WTC11 (cell line): ENCODE results near the gene SAXO2. TPM values are rescaled to one million over a fixed set of nuclear protein-coding genes. Genes with fewer than 3 reads are reported as not detected.
"Not testable (repeated sequence)": the region's sequence is repeated elsewhere in the genome, so short reads cannot be mapped to it uniquely, and the experiment has no call there.

Source experiments
- ATAC-seq: fragments of 200-7000 bp; cut with Tn5 transposase; 2 replicates; pipeline ENCODE4 v1.10.0; 2021; ENCODE audit warnings: mild to moderate bottlenecking, moderate library complexity
- CTCF ChIA-PET: fragments of 300-600 bp; sonication (Branson Sonifier 250); formaldehyde crosslinking; loops from one replicate; lab custom pipeline; 2021; ENCODE audit warnings: antibody characterized with exemption; lab: Charles Lee
- POLR2A ChIA-PET: fragments of 350-600 bp; sonication (Branson Sonifier 250); formaldehyde crosslinking; loops from one replicate; lab custom pipeline; 2021; ENCODE audit warnings: antibody characterized with exemption; lab: Charles Lee
- DNase-seq: peaks from one replicate; pipeline ENCODE4 v3.0.0; 2021; ENCODE audit warnings: low spot score
- H3K27ac Mint-ChIP-seq: 2 replicates; pipeline ENCODE4 v1.8.0; 2021; ENCODE audit warnings: mixed read lengths
- H3K27me3 Mint-ChIP-seq: 2 replicates; pipeline ENCODE4 v1.8.0; 2021; ENCODE audit warnings: low read depth, mild to moderate bottlenecking, moderate library complexity, mixed read lengths
- H3K36me3 Mint-ChIP-seq: 2 replicates; pipeline ENCODE4 v1.8.0; 2021; ENCODE audit warnings: mixed read lengths
- H3K4me1 Mint-ChIP-seq: 2 replicates; pipeline ENCODE4 v1.8.0; 2022; ENCODE audit warnings: mixed read lengths
- H3K4me3 Mint-ChIP-seq: 2 replicates; pipeline ENCODE4 v1.8.0; 2021; ENCODE audit warnings: mild to moderate bottlenecking, moderate library complexity, mixed read lengths
- H3K9me3 Mint-ChIP-seq: 2 replicates; pipeline ENCODE4 v1.8.0; 2021; ENCODE audit warnings: mixed read lengths
- AFF4 ChIP-seq: sonication (generic); formaldehyde crosslinking; IDR thresholded peaks from 2 replicates; pipeline ENCODE4 v1.8.1; 2023; ENCODE audit warnings: mild to moderate bottlenecking, missing genetic modification reagents, borderline replicate concordance
- ELF4 ChIP-seq: sonication (generic); formaldehyde crosslinking; IDR thresholded peaks from 2 replicates; pipeline ENCODE4 v1.8.1; 2022; ENCODE audit warnings: low read depth, mild to moderate bottlenecking, moderate library complexity, missing genetic modification reagents
- ESRRA ChIP-seq: sonication (generic); formaldehyde crosslinking; IDR thresholded peaks from 2 replicates; pipeline ENCODE4 v1.8.1; 2022; ENCODE audit warnings: mild to moderate bottlenecking, missing genetic modification reagents, borderline replicate concordance
- IRF2 ChIP-seq: sonication (generic); formaldehyde crosslinking; IDR thresholded peaks from 2 replicates; pipeline ENCODE4 v1.8.0; 2022; ENCODE audit warnings: low read depth, missing genetic modification reagents, borderline replicate concordance
- OVOL2 ChIP-seq: fragments of 250-450 bp; sonication (Bioruptor Pico); IDR thresholded peaks from 2 replicates; pipeline ENCODE4 v1.9.0; 2021; ENCODE audit warnings: mild to moderate bottlenecking, borderline replicate concordance
- RORB ChIP-seq: fragments of 250-450 bp; sonication (Bioruptor Pico); IDR thresholded peaks from 2 replicates; pipeline ENCODE4 v1.9.0; 2021; ENCODE audit warnings: mild to moderate bottlenecking
- SMAD4 ChIP-seq: sonication (generic); formaldehyde crosslinking; IDR thresholded peaks from 2 replicates; pipeline ENCODE4 v1.8.0; 2022; ENCODE audit warnings: mild to moderate bottlenecking, missing genetic modification reagents
- USF1 ChIP-seq: sonication (generic); formaldehyde crosslinking; IDR thresholded peaks from 2 replicates; pipeline ENCODE4 v1.8.0; 2022; ENCODE audit warnings: mild to moderate bottlenecking, missing genetic modification reagents
- ZMAT4 ChIP-seq: fragments of 250-450 bp; sonication (Bioruptor Pico); IDR thresholded peaks from 2 replicates; pipeline ENCODE4 v1.9.0; 2021; ENCODE audit warnings: mild to moderate bottlenecking
- ZNF121 ChIP-seq: sonication (generic); formaldehyde crosslinking; IDR thresholded peaks from 2 replicates; pipeline ENCODE4 v1.8.0; 2023; ENCODE audit warnings: missing genetic modification reagents
- ZNF232 ChIP-seq: sonication (generic); formaldehyde crosslinking; IDR thresholded peaks from 2 replicates; pipeline ENCODE4 v1.8.0; 2022; ENCODE audit warnings: mild to moderate bottlenecking, missing genetic modification reagents
- total RNA-seq: library from RNA; stranded (reverse); gene quantifications from 3 replicates; pipeline ENCODE4 v1.2.3, GENCODE V29; 2021
- TF ChIP-seq, protein P1 (sequence below): sonication (generic); formaldehyde crosslinking; IDR thresholded peaks from 2 replicates; pipeline ENCODE4 v1.8.1; 2022; ENCODE audit warnings: mild to moderate bottlenecking, missing genetic modification reagents, moderate library complexity, borderline replicate concordance
- TF ChIP-seq, protein P2 (sequence below): sonication (generic); formaldehyde crosslinking; IDR thresholded peaks from 2 replicates; pipeline ENCODE4 v1.8.1; 2023; ENCODE audit warnings: mild to moderate bottlenecking, moderate library complexity, missing genetic modification reagents
- TF ChIP-seq, protein P3 (sequence below): sonication (generic); formaldehyde crosslinking; IDR thresholded peaks from 2 replicates; pipeline ENCODE4 v1.8.1; 2023; ENCODE audit warnings: mild to moderate bottlenecking, missing genetic modification reagents, moderate library complexity
- TF ChIP-seq, protein P4 (sequence below): sonication (generic); formaldehyde crosslinking; IDR thresholded peaks from 2 replicates; pipeline ENCODE4 v1.8.1; 2022; ENCODE audit warnings: missing genetic modification reagents, borderline replicate concordance
- TF ChIP-seq, protein P5 (sequence below): sonication (generic); formaldehyde crosslinking; IDR thresholded peaks from 2 replicates; pipeline ENCODE4 v1.8.0; 2022; ENCODE audit warnings: missing genetic modification reagents

Gene SAXO2
- total RNA-seq, 1 experiment from 2014 or later = 2.7 TPM

DNA sequence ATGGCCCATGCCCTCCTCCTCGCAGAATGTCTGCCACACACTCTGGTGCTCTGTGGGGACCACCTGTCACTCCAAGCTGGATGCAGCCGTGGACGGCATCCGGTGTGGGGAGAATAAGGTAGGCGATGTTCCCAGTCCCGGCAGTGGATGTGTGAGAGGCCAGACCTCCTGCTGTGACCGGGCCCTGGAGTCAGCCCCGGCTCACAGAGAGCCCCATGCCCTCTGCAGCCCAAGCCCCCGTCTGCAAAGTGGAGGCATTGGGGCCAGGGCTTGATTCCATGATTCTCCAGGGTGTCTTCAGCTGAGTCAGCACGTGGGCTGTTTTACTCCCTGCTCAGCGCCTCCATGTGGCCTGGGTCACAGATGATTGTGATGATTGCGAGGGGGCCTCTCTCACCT, 54.5 kb downstream of the SAXO2 start:
- CTCF ChIA-PET = no interaction called here
- H3K4me3 Mint-ChIP-seq = no peak overlapping the region
- POLR2A ChIA-PET = no interaction called here
- no peak for DNase-seq
- TF ChIP-seq ZNF232 (CRISPR knock-in tag) (no peak), ESRRA (no peak), ZMAT4 (no peak), ELF4 (no peak), SMAD4 (CRISPR knock-in tag) (no peak), OVOL2 (CRISPR knock-in tag) (no peak), AFF4 (CRISPR knock-in tag) (no peak), USF1 (CRISPR knock-in tag) (no peak), RORB (CRISPR knock-in tag) (no peak), ZNF121 (CRISPR knock-in tag) (no peak), IRF2 (CRISPR knock-in tag) (no peak)
- TF ChIP-seq, protein P1, sequence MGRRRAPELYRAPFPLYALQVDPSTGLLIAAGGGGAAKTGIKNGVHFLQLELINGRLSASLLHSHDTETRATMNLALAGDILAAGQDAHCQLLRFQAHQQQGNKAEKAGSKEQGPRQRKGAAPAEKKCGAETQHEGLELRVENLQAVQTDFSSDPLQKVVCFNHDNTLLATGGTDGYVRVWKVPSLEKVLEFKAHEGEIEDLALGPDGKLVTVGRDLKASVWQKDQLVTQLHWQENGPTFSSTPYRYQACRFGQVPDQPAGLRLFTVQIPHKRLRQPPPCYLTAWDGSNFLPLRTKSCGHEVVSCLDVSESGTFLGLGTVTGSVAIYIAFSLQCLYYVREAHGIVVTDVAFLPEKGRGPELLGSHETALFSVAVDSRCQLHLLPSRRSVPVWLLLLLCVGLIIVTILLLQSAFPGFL (CRISPR knock-in tag) = no peak
- TF ChIP-seq, protein P2, sequence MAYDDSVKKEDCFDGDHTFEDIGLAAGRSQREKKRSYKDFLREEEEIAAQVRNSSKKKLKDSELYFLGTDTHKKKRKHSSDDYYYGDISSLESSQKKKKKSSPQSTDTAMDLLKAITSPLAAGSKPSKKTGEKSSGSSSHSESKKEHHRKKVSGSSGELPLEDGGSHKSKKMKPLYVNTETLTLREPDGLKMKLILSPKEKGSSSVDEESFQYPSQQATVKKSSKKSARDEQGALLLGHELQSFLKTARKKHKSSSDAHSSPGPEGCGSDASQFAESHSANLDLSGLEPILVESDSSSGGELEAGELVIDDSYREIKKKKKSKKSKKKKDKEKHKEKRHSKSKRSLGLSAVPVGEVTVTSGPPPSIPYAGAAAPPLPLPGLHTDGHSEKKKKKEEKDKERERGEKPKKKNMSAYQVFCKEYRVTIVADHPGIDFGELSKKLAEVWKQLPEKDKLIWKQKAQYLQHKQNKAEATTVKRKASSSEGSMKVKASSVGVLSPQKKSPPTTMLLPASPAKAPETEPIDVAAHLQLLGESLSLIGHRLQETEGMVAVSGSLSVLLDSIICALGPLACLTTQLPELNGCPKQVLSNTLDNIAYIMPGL (CRISPR knock-in tag) = no peak
- TF ChIP-seq, protein P3, sequence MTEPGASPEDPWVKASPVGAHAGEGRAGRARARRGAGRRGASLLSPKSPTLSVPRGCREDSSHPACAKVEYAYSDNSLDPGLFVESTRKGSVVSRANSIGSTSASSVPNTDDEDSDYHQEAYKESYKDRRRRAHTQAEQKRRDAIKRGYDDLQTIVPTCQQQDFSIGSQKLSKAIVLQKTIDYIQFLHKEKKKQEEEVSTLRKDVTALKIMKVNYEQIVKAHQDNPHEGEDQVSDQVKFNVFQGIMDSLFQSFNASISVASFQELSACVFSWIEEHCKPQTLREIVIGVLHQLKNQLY (CRISPR knock-in tag) = no peak
- TF ChIP-seq, protein P4, sequence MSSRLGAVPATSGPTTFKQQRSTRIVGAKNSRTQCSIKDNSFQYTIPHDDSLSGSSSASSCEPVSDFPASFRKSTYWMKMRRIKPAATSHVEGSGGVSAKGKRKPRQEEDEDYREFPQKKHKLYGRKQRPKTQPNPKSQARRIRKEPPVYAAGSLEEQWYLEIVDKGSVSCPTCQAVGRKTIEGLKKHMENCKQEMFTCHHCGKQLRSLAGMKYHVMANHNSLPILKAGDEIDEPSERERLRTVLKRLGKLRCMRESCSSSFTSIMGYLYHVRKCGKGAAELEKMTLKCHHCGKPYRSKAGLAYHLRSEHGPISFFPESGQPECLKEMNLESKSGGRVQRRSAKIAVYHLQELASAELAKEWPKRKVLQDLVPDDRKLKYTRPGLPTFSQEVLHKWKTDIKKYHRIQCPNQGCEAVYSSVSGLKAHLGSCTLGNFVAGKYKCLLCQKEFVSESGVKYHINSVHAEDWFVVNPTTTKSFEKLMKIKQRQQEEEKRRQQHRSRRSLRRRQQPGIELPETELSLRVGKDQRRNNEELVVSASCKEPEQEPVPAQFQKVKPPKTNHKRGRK (CRISPR knock-in tag) = no peak
- TF ChIP-seq, protein P5, sequence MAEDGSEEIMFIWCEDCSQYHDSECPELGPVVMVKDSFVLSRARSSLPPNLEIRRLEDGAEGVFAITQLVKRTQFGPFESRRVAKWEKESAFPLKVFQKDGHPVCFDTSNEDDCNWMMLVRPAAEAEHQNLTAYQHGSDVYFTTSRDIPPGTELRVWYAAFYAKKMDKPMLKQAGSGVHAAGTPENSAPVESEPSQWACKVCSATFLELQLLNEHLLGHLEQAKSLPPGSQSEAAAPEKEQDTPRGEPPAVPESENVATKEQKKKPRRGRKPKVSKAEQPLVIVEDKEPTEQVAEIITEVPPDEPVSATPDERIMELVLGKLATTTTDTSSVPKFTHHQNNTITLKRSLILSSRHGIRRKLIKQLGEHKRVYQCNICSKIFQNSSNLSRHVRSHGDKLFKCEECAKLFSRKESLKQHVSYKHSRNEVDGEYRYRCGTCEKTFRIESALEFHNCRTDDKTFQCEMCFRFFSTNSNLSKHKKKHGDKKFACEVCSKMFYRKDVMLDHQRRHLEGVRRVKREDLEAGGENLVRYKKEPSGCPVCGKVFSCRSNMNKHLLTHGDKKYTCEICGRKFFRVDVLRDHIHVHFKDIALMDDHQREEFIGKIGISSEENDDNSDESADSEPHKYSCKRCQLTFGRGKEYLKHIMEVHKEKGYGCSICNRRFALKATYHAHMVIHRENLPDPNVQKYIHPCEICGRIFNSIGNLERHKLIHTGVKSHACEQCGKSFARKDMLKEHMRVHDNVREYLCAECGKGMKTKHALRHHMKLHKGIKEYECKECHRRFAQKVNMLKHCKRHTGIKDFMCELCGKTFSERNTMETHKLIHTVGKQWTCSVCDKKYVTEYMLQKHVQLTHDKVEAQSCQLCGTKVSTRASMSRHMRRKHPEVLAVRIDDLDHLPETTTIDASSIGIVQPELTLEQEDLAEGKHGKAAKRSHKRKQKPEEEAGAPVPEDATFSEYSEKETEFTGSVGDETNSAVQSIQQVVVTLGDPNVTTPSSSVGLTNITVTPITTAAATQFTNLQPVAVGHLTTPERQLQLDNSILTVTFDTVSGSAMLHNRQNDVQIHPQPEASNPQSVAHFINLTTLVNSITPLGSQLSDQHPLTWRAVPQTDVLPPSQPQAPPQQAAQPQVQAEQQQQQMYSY = no peak
- TF ChIP-seq, all 79 proteins: peak for 0
- H3K27me3 Mint-ChIP-seq = no peaks in the 10 kb centered on the region
- ATAC-seq = no peak
- H3K36me3 Mint-ChIP-seq = no peaks in the 10 kb centered on the region
- H3K9me3 Mint-ChIP-seq = no peaks in the 10 kb centered on the region
- no peaks in the 10 kb centered on the region for H3K4me1 Mint-ChIP-seq
- H3K27ac Mint-ChIP-seq = no peak overlapping the region

DNA sequence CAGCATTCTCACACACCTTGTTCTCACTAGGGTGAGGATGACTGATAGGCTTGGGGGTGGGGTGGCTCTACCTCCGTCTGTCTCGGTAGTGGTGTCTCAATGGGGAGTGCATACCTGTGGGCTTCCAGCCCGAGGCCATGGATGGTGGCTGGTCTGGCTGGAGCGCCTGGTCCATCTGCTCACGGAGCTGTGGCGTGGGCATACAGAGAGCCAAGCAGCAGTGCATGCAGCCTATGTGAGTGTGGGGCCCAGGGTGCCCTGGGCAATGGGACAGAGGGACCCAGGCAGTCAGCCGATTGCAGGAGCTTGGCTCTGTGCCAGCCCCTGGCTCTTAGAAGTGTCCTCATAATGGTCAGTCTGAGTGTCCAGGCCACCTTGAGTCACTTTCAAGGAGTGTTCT, 54.9 kb downstream of the SAXO2 start:
- H3K36me3 Mint-ChIP-seq, DNase-seq, H3K9me3 Mint-ChIP-seq, ATAC-seq, H3K4me1 Mint-ChIP-seq, CTCF ChIA-PET, POLR2A ChIA-PET, H3K4me3 Mint-ChIP-seq, H3K27me3 Mint-ChIP-seq, H3K27ac Mint-ChIP-seq: not testable (repeated sequence)

DNA sequence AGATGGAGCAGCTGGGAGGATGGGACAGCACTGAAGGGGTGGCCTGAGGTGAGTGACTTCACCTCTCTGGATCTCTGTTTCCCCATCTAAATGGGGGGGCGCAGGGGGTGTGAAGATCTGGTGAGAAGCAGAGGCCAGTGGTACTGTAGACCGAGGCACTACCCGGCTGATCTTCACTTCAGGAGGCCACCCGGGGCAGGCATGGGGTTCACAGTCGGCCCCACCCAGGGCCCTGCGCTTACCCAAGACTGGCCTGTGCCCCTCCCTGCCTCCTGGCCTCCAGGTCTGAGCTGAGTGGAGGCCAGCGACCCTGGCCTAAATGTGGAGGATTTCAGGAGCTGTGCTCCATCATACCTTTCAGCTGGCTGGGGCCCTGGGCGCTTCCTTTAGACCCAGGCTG, 55.7 kb downstream of the SAXO2 start:
- H3K36me3 Mint-ChIP-seq, H3K27me3 Mint-ChIP-seq, H3K4me1 Mint-ChIP-seq, H3K4me3 Mint-ChIP-seq, H3K27ac Mint-ChIP-seq, POLR2A ChIA-PET, ATAC-seq, DNase-seq, CTCF ChIA-PET, H3K9me3 Mint-ChIP-seq: not testable (repeated sequence)
